ENCODE measurements around the gene CLCN5. TPM values are rescaled to one million over a fixed set of nuclear protein-coding genes. Genes with fewer than 3 reads are reported as not detected.
A peak's percentile ranks its signal among the peaks of the same experiment; 100 is the strongest.

The CLCN5 gene
- 25.9 and 26.8 TPM in 2 replicates for total RNA-seq (2014; rRNA removed; shearing (Covaris generic))
- 17.5 and 17.9 TPM in 2 replicates for polyA plus RNA-seq (2015; cell fraction: cytosol; rRNA removed)
- polyA plus RNA-seq (2015; cell fraction: nucleus; rRNA removed): 22.1 and 24.2 TPM in 2 replicates

DNA sequence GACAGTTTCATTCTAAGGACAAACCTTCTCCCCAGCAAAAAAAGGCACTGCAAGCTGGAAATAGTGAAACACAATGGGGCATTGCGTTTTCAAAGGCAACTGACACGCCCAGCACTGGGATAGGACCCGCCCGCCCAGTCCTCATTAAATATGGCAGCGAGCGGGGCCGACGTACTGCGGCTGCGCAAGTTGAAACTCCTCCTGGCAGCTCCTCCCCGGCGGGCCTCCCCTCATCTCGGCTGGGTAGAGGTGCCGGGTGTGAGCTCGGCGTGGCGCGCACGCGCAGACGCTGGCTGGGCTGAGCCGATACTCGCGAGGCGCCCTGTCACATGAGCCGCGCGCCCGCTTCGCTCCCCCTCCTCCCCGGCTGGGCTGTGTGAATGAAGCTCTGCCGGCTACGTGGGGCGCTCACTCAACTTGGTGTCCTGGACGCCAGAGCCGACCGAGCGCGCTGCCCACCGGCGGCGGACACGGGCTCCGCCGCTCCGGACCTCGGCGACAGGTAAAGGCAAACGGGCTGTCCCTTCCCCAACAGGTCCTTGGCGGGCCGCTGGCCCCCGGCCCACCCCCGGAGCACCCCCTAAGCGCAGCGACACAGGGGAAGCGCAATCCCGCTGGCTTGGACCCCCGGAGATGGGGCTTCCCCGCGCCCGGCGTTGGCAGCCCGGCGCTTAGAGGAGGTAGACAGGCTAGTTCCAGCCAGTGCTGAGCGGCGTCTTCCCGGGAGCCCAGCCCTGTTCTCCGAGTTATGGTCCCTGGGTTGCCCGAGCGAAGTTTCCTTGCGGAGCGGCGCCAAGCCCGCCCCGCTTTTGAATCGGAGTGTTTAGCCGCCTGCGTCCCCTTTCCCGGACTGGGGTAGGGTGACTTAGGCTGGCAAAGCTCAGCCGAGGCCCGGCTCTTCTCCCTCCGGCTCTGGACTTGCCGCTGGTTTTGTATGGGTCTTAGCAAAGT lies at the start of gene CLCN5:
TSS of gene CLCN5 (plus strand) at position 306 of the 951 bp plus-strand sequence. CDS start 2,703 bp downstream, outside the sequence.
- peak; percentile 94 for DNase-seq (ENCODE audit: low read depth, low spot score)
- in situ Hi-C loops (cut with HindIII; ENCODE audit: low pct_unique_long_range_greater_than_20kb, low sequenced_read_pairs): no loop called here

GRCh38 chrX:49876750-49877149 lies 45.6 kb upstream of the CLCN5 start:
- peak; percentile 60 for DNase-seq (ENCODE audit: low read depth, low spot score)

GRCh38 chrX:49877397-49878101 lies 44.8 kb upstream of the CLCN5 start:
- DNase-seq (ENCODE audit: low read depth, low spot score): no peak
- in situ Hi-C loops (cut with HindIII; ENCODE audit: low pct_unique_long_range_greater_than_20kb, low sequenced_read_pairs): no loop called here

More at GRCh38 chrX:49876750-49877149, 45.6 kb upstream of the CLCN5 start:
- in situ Hi-C loops (cut with HindIII; ENCODE audit: low pct_unique_long_range_greater_than_20kb, low sequenced_read_pairs): no loop called here

GRCh38 chrX:49878128-49878833 lies 44.1 kb upstream of the CLCN5 start:
- in situ Hi-C loops (cut with HindIII; ENCODE audit: low pct_unique_long_range_greater_than_20kb, low sequenced_read_pairs): no loop called here
- no peak for DNase-seq (ENCODE audit: low read depth, low spot score)

DNA sequence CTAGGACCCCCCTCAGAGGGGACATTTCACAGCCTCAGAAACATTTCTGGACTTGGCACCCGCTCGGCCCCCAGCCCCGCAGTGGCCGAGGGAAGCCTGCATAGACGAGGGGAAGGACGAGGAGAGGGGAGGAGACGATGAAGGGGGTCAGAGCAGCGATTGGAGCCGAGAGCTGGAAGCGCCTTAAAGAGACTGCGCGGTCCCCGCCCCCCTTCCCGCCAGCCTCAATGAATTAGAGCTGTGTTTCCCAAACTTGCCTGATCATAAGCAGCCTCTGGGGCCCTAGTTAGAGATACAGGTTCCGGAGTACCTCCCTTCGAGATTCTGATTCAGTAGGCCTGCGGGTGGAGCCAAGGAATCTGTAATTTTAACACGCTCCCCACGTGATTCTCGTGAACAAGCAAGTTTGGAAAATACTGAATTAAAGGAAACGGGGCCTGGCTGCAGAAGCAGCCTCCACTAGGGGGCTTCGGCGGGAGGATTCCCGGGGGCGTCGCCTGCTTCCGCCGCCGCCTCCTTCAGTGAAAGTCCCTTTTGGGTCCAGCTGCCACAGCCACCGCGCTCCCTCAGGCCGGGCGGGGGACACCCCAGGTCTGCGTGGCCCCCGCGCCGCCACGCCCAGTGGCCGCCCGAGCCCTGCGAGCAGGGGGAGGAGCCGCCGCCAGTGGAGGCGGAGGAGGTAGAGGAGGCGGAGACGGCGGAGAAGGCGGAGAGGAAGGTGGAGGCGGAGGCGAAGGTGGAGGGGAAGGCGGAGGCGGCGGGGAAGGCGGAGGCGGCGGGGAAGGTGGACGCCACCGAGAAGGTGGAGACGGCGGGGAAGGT lies 43.4 kb upstream of the CLCN5 start, which contains the start of gene USP27X:
TSS of gene USP27X (plus strand) at position 651 of the 822 bp plus-strand sequence. CDS start 824 bp downstream, outside the sequence.
- DNase-seq (ENCODE audit: low read depth, low spot score): peak; percentile 91
- in situ Hi-C loops (cut with HindIII; ENCODE audit: low pct_unique_long_range_greater_than_20kb, low sequenced_read_pairs): no loop called here

GRCh38 chrX:49879656-49880277 lies 42.6 kb upstream of the CLCN5 start:
- in situ Hi-C loops (cut with HindIII; ENCODE audit: low pct_unique_long_range_greater_than_20kb, low sequenced_read_pairs): no loop called here
- DNase-seq (ENCODE audit: low read depth, low spot score): no peak

DNA sequence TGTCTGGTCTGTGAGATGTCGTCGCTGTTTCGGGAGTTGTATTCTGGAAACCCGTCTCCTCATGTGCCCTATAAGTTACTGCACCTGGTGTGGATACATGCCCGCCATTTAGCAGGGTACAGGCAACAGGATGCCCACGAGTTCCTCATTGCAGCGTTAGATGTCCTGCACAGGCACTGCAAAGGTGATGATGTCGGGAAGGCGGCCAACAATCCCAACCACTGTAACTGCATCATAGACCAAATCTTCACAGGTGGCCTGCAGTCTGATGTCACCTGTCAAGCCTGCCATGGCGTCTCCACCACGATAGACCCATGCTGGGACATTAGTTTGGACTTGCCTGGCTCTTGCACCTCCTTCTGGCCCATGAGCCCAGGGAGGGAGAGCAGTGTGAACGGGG lies 41.7 kb upstream of the CLCN5 start:
- in situ Hi-C loops (cut with HindIII; ENCODE audit: low pct_unique_long_range_greater_than_20kb, low sequenced_read_pairs): no loop called here

DNA sequence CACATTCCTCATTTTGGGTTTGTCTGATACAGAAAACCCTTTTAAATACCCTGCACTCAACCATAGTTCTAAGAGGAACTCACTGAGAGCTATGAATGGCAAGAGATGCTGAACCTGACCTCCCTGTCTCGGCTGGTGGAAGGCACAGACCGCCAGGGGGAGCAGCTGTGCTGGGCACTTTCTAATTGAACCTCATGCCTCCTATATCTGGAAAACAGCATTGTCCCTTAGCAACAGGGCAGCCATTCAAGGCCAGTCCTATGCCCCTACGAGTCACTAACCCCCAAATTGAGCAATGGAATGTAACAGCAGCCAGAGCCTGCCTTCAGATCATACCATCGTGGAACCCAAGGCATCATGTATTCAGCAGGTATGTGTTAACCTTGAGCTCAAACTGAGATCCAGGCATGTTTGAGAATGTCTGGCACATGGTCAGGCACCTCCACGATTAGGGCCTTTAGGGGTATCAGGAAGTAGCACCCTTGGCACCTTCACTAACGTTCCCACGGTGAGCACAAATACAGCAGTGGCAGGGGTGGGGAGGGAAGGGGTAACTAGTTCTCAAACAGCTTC lies 38.0 kb upstream of the CLCN5 start:
- in situ Hi-C loops (cut with HindIII; ENCODE audit: low pct_unique_long_range_greater_than_20kb, low sequenced_read_pairs): no loop called here
- DNase-seq (ENCODE audit: low read depth, low spot score): peak; percentile 78

More for the DNA sequence above, 41.7 kb upstream of the CLCN5 start:
- no peak for DNase-seq (ENCODE audit: low read depth, low spot score)

DNA sequence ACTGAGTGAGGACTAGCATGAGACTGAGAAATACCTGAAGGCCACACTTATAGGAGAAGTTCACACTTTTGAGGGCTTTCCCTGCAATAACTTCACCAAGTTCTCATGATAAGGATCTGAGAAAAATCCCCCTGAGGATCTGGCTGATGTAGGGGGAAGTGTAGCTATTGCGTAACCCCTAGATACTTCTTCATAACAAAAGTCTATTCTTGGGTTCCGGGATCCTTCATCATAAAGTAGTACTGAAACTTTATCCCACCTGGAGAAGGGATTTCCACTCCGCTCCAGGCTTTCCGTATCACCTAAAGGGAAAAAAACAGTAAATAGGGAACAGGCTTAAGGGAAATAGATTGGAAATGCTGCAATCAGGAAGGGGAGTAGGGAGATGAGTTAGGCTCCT lies 29.9 kb upstream of the CLCN5 start:
- in situ Hi-C loops (cut with HindIII; ENCODE audit: low pct_unique_long_range_greater_than_20kb, low sequenced_read_pairs): no loop called here
- no peak for DNase-seq (ENCODE audit: low read depth, low spot score)

- DNase-seq (ENCODE audit: low read depth, low spot score): no peak
- in situ Hi-C loops (cut with HindIII; ENCODE audit: low pct_unique_long_range_greater_than_20kb, low sequenced_read_pairs): no loop called here
Measured at GRCh38 chrX:49896951-49897350, 25.4 kb upstream of the CLCN5 start.

GRCh38 chrX:49901048-49901447 lies 21.3 kb upstream of the CLCN5 start:
- DNase-seq (ENCODE audit: low read depth, low spot score): no peak
- in situ Hi-C loops (cut with HindIII; ENCODE audit: low pct_unique_long_range_greater_than_20kb, low sequenced_read_pairs): no loop called here

DNA sequence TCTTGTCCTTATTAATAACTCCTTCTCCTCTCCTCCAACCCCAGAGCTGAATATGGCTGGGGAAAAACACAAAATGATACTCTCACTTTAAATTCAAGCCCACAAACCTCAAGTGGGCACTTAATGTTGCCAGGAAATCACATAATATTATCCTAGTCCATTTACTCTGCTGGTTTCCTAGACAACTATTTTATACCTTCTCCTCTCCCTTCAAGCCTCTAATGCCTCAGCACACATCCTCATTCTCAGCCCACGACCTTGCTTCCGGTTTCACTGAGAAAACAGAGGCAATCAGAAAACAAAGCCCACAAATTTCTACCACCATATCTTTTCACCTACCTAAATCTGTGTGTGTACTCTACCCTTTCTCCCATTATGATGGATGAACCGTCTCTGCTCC lies 12.1 kb upstream of the CLCN5 start:
- in situ Hi-C loops (cut with HindIII; ENCODE audit: low pct_unique_long_range_greater_than_20kb, low sequenced_read_pairs): no loop called here
- no peak for DNase-seq (ENCODE audit: low read depth, low spot score)

DNA sequence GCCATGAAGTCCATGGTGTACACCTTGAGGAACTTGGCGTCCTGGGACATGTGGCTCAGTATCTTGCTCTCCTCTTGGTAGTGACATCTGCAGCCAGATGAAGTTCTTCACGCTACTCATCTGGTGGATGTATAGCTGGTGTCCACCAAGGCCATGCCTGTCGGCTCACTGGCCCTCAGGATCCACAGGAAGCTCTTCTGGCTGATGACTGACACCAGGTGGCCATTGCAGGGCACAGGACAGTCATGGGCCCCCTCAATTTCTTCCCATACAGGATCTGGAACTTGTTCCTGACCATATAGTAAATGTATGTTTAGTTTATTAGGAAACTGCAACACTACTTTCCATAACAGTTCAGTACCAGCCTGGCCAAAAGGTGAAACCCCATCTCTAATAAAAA lies 10.3 kb upstream of the CLCN5 start:
- in situ Hi-C loops (cut with HindIII; ENCODE audit: low pct_unique_long_range_greater_than_20kb, low sequenced_read_pairs): no loop called here

GRCh38 chrX:49912861-49913260 lies 9.5 kb upstream of the CLCN5 start:
- no peak for DNase-seq (ENCODE audit: low read depth, low spot score)
- in situ Hi-C loops (cut with HindIII; ENCODE audit: low pct_unique_long_range_greater_than_20kb, low sequenced_read_pairs): no loop called here

More for the DNA sequence above, 10.3 kb upstream of the CLCN5 start:
- DNase-seq (ENCODE audit: low read depth, low spot score): no peak

DNA sequence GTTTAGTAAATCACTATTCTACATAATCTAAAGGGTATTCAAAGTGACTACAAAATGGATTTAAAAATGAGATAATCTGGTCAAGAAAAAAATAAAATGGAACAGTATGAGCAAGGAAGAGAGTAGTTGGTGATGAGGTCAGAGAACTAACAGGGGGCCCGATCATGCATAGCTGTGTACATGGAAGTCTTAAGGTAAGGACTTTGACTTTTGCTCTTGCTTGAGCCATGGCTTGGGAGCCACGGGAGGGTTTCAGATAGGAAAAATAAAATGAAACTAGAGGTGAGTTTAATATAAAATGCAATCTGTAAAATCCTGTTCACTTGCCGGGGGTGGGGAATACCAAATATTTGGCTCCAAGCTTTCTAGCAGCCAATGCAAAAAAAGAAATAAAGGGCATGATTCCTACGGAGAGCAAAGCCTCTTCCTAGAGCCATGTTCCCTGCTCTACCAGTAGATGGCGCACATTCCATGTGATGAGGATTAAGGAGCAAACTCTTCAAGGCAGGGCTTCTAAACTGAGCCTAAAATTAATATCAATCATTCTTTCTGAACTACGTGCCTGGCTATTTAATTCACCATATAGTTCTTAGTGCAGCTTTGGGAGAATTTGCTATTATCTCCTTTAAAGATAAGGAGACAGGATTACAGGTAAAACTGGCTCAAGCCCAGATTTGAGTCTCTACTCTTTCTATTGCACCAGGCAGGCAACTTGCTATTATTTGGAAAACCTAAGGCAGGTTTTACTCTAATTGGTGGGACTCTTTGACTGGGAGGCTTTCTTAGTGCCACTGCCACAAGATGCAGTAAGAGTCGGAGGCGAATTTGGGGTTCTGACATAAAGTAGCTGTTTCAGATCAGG lies 6.8 kb upstream of the CLCN5 start:
- in situ Hi-C loops (cut with HindIII; ENCODE audit: low pct_unique_long_range_greater_than_20kb, low sequenced_read_pairs): no loop called here

More for the DNA sequence above, 6.8 kb upstream of the CLCN5 start:
- peak; percentile 70 for DNase-seq (ENCODE audit: low read depth, low spot score)
